Upper lobe of left lung (tissue), 6 donors: ENCODE results near the gene PHGDH. TPM values are rescaled to one million over a fixed set of nuclear protein-coding genes. Genes with fewer than 3 reads are reported as not detected.
A peak's percentile ranks its signal among the peaks of the same experiment; 100 is the strongest.
"Not testable (repeated sequence)": the region's sequence is repeated elsewhere in the genome, so short reads cannot be mapped to it uniquely, and the experiment has no call there.

Experiments
- ATAC-seq, 2 donors: fragments of 200-7000 bp; cut with Tn5 transposase; one replicate each; pipeline ENCODE4 v1.9.1; 2022; ENCODE audit warnings: mild to moderate bottlenecking in 2 of 2, moderate library complexity in 2 of 2; ENCODE audit not compliant: low FRiP score in 2 of 2
- DNase-seq, 2 donors: peaks; one replicate each; pipeline ENCODE4 v3.0.0-alpha.2; 2019 to 2020
- H3K27ac ChIP-seq, 4 donors: fragments of 200-600 bp; sonication (generic); one replicate each; pipeline ENCODE4 v1.5.1; 2016 to 2019
- H3K27me3 ChIP-seq, 4 donors: fragments of 200-600 bp; sonication (generic); one replicate each; pipeline ENCODE4 v1.5.1; 2017 to 2019
- H3K36me3 ChIP-seq, 4 donors: fragments of 200-600 bp; sonication (generic); one replicate each; pipeline ENCODE4 v1.5.1; 2016 to 2019
- H3K4me1 ChIP-seq, 4 donors: fragments of 200-600 bp; sonication (generic); one replicate each; pipeline ENCODE4 v1.5.1; 2018 to 2019
- H3K4me3 ChIP-seq, 4 donors: fragments of 200-600 bp; sonication (generic); one replicate each; pipeline ENCODE4 v1.5.1; 2017 to 2019; ENCODE audit warnings: mild to moderate bottlenecking in 2 of 4, moderate library complexity in 1 of 4
- H3K9me3 ChIP-seq, 4 donors: fragments of 200-600 bp; sonication (generic); one replicate each; pipeline ENCODE4 v1.5.1; 2018 to 2019
- EP300 ChIP-seq, 4 donors: sonication (generic); formaldehyde crosslinking; IDR thresholded peaks; one replicate each; pipeline ENCODE4 v1.5.1; 2017; ENCODE audit warnings: antibody characterized with exemption in 4 of 4, control low read depth in 2 of 4
- POLR2A ChIP-seq, 4 donors: fragments of 450-650 bp; IDR thresholded peaks; one replicate each; pipeline ENCODE4 v1.5.1; 2016 to 2017; ENCODE audit warnings: antibody characterized with exemption in 4 of 4, mild to moderate bottlenecking in 2 of 4
- POLR2AphosphoS5 ChIP-seq, 2 donors: sonication (generic); formaldehyde crosslinking; IDR thresholded peaks; one replicate each; pipeline ENCODE4 v1.5.1; 2017; ENCODE audit warnings: antibody characterized with exemption in 2 of 2
- WGBS, 2 donors: methylation state at CpG; one replicate each; pipeline ENCODE4 v1.1.5; 2017 to 2018; 5-methylcytosine and 5-hydroxymethylcytosine counted together
- total RNA-seq, 6 donors: library from RNA; depleted of rRNA in 4 of 6; stranded (reverse); fragments of >200 nt in 4 of 6; gene quantifications; one replicate each; pipeline versions ENCODE4 v1.1.0 to v1.2.1, GENCODE V29; 2016 to 2021
- TF ChIP-seq, protein P1 (sequence below), 6 experiments: fragments of 450-650 bp in 4 of 6; fragments of 200-600 bp in 2 of 6; sonication (generic) in 2 of 6; IDR thresholded peaks; one replicate each; pipeline ENCODE4 v1.5.1; 2016 to 2019; ENCODE audit warnings: antibody characterized with exemption in 6 of 6
- donor health status: DM: no; HTN: no; CAD: no; lungs with moderate emphysema.
- donor health status: DM: no; HTN: yes; CAD: no; lungs with severe emphysema.

The PHGDH gene
- total RNA-seq, 6 donors from 2014 or later: 12.4 to 60.8 (median 21.7) TPM

DNA sequence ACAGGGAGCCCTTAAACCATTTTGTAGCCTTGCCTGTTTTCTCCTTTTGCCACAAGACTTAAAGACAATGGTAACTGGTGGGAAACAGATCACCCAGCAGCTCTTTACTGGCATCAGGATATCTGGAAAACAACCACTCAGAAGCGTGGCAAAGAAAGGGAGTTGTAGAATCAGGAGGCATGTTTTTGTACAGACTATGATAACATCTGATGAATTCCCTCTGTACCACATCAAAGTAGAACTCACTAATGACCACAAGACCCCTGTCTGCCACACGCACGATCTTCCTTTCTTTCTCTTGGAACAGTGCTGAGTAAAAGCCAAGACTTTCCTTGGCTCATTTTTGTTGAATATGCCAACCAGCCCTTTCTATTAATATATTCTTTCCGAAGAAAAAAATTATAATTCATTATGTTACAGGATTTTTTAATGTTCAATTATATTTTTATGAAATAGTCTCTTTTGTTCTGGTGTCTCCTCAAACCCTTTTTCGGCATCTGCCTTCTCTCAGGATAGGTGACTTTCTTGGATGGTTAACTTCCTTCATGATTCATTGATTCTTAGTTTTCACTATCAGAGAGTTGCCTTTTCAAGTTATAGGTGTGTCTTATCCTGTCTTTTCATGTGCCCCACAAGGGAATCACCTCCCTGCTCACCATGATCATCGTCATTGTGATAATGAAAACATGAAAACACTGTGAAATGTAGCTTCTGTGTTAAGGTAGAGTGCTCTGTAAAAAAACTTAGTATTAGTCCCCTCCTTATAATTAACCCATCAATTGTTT is 7.9 kb upstream of the PHGDH start:
- ATAC-seq (no peak), DNase-seq (no peak)
- no peaks in the 10 kb centered on the region for H3K36me3 ChIP-seq
- H3K27ac ChIP-seq: no peak overlapping the region
- H3K27me3 ChIP-seq: no peaks in the 10 kb centered on the region
- WGBS, 2 donors: 82 to 85% methylated on average over 6 of the region's 6 CpGs
- peaks cover 0 to 10% (median 4%) of the 10 kb centered on the region in 4 donors for H3K9me3 ChIP-seq
- TF ChIP-seq POLR2A (IDR thresholded peaks at IDR 0.05) (no peak), EP300 (IDR thresholded peaks at IDR 0.05) (no peak), POLR2AphosphoS5 (IDR thresholded peaks at IDR 0.05) (no peak)
- TF ChIP-seq, protein P1, sequence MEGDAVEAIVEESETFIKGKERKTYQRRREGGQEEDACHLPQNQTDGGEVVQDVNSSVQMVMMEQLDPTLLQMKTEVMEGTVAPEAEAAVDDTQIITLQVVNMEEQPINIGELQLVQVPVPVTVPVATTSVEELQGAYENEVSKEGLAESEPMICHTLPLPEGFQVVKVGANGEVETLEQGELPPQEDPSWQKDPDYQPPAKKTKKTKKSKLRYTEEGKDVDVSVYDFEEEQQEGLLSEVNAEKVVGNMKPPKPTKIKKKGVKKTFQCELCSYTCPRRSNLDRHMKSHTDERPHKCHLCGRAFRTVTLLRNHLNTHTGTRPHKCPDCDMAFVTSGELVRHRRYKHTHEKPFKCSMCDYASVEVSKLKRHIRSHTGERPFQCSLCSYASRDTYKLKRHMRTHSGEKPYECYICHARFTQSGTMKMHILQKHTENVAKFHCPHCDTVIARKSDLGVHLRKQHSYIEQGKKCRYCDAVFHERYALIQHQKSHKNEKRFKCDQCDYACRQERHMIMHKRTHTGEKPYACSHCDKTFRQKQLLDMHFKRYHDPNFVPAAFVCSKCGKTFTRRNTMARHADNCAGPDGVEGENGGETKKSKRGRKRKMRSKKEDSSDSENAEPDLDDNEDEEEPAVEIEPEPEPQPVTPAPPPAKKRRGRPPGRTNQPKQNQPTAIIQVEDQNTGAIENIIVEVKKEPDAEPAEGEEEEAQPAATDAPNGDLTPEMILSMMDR (IDR thresholded peaks at IDR 0.05): no peak
- H3K4me1 ChIP-seq: no peaks in the 10 kb centered on the region
- no peak overlapping the region for H3K4me3 ChIP-seq

DNA sequence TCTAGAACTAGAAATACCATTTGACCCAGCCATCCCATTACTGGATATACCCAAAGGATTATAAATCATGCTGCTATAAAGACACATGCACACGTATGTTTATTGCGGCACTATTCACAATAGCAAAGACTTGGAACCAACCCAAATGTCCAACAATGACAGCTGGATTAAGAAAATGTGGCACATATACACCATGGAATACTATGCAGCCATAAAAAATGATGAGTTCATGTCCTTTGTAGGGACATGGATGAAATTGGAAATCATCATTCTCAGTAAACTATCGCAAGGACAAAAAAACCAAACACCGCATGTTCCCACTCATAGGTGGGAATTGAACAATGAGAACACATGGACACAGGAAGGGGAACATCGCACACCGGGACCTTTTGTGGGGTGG is 5.1 kb upstream of the PHGDH start:
- H3K9me3 ChIP-seq, H3K27me3 ChIP-seq, H3K27ac ChIP-seq, H3K4me3 ChIP-seq, H3K4me1 ChIP-seq, DNase-seq, H3K36me3 ChIP-seq, ATAC-seq: not testable (repeated sequence)
- 91 to 96% methylated on average over 6 of the region's 6 CpGs for WGBS, 2 donors

DNA sequence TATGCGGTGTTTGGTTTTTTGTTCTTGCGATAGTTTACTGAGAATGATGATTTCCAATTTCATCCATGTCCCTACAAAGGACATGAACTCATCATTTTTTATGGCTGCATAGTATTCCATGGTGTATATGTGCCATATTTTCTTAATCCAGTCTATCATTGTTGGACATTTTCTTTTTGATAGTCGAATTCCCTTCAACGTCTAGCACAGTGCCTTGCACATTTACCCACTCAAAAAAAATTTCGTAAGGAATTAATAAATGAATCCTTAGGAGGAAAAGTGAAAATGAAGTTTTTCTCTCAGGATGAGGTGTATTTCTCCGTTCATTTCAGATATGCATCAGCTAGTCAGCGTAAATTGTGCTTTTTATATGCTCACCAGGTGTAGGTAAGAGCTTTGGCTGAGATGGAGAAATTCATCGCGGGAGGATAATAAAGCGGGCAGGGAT is 354 bp upstream of the PHGDH start:
- H3K9me3 ChIP-seq, ATAC-seq, H3K36me3 ChIP-seq, DNase-seq, H3K27ac ChIP-seq: not testable (repeated sequence)
- H3K27me3 ChIP-seq: peaks cover 0 to 13% (median 1%) of the 10 kb centered on the region in 4 donors
- peaks cover 13 to 19% (median 16%) of the 10 kb centered on the region in 4 donors for H3K4me1 ChIP-seq
- WGBS, 2 donors: 20 to 23% methylated on average over 8 to 9 of the region's 10 CpGs
- H3K4me3 ChIP-seq: peak overlapping the region in 3 of 4 donors; percentile 50 to 63 (median 59)

DNA sequence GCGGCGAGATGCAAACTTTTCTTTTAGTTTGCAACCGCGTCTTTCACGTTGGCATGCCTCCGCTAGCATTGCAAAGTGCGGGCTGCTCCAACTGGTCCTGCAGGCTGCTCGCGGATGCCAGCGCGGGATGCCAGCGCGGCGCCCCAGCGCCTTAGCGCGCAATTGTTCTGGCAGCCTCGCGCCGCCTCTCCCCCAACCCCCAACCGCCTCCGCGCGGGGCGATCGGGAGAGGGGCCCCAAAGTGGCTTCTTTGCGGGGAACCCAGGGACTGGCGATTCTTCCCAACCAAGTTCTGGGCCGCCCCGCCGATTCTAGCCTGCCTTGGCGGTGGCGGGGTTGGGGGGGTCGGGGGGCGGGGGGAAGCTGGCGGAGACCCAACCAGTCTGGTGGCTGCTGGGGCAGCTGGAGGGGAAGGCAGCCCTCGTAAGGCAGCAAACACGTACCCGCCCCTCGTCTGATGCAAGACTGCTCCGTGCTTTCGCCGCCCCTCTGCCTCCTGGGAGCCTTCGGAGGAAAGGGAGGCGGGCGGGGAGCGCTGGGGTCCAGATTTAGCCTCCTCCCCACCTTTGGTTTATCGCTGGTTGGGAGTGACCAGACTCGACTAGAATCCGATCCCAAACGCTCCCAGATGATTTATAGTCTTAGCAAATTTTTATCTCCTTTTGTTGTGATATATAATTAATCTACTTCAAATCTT is 756 bp downstream of the PHGDH start:
- H3K27ac ChIP-seq: peak overlapping the region; percentile 51 to 75 (median 60)
- H3K4me1 ChIP-seq: peaks cover 13 to 19% (median 16%) of the 10 kb centered on the region in 4 donors
- no peak for TF ChIP-seq EP300 (IDR thresholded peaks at IDR 0.05)
- peak in 1 of 2 donors; percentile 41 for TF ChIP-seq POLR2AphosphoS5 (IDR thresholded peaks at IDR 0.05)
- no peaks in the 10 kb centered on the region for H3K36me3 ChIP-seq
- ATAC-seq: peak; percentile 50 to 93
- H3K4me3 ChIP-seq: peak overlapping the region; percentile 50 to 63 (median 55)
- no peaks in the 10 kb centered on the region for H3K9me3 ChIP-seq
- H3K27me3 ChIP-seq: peaks cover 0 to 13% (median 1%) of the 10 kb centered on the region in 4 donors
- peak; percentile 71 to 87 for DNase-seq
- WGBS, 2 donors: 2 to 3% methylated on average over 12 to 50 of the region's 51 CpGs

DNA sequence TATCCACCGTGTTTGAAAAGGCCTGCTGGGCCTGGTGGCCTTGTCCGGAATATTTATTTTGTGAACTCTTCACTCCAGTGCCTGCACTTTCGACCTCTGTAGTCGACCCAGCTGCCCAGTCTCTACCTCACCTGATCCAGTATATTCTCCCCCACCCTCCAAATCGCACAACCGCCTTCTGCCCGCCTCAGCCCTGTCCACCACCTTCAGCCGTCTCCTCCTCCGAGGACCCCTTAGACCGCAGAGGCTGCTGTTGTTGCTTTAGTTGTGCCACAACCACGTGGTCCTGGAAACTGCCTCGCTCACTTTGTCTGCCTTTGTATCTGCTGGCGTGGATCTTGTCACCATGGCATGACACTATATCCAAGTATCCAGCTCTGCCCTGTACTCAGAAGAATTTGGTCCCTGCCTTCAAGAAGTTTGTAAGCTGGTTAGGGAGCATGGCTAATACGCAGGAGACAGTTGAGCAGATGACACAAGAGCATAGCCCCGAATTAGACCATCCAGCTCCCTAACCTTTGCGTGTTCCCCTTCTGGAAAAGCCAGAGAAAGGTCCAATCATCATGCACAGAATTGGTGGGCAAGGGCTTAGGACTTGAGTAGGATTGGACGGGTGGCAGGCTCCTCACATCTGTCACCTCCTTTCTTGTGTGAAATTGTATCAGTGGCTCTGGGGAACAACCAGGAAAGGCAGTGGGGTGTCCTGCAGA is 1.5 kb downstream of the PHGDH start:
- 52 to 55% methylated on average over 15 to 17 of the region's 17 CpGs for whole genome bisulfite sequencing, 2 donors
- ATAC-seq (peak in 1 of 2 donors; percentile 3), DNase-seq (no peak)
- H3K4me3 ChIP-seq: peak overlapping the region in 2 of 4 donors; percentile 59 to 63
- H3K4me1 ChIP-seq: peaks cover 13 to 19% (median 16%) of the 10 kb centered on the region in 4 donors
- no peaks in the 10 kb centered on the region for H3K9me3 ChIP-seq
- no peaks in the 10 kb centered on the region for H3K36me3 ChIP-seq
- peak overlapping the region in 3 of 4 donors; percentile 23 to 75 (median 69) for H3K27ac ChIP-seq
- TF ChIP-seq EP300 (IDR thresholded peaks at IDR 0.05): no peak
- no peak for TF ChIP-seq POLR2AphosphoS5 (IDR thresholded peaks at IDR 0.05)
- TF ChIP-seq POLR2A (IDR thresholded peaks at IDR 0.05): no peak
- TF ChIP-seq, protein P1 (IDR thresholded peaks at IDR 0.05): no peak
- peaks cover 0 to 13% (median 1%) of the 10 kb centered on the region in 4 donors for H3K27me3 ChIP-seq
